HepG2 (cell line): ENCODE data around the gene LENG1. TPM values are rescaled to one million over a fixed set of nuclear protein-coding genes. Genes with fewer than 3 reads are reported as not detected.

ENCODE experiments used
- ARID4A ChIP-seq: sonication (generic); formaldehyde crosslinking; IDR thresholded peaks from 2 replicates; pipeline ENCODE4 v1.5.0; 2020; ENCODE audit warnings: mild to moderate bottlenecking, missing genetic modification reagents, borderline replicate concordance
- CCDC6 ChIP-seq: sonication (generic); formaldehyde crosslinking; IDR thresholded peaks from 2 replicates; pipeline ENCODE4 v1.8.1; 2022; ENCODE audit warnings: mild to moderate bottlenecking, missing genetic modification reagents, moderate library complexity
- HBP1 ChIP-seq: IDR thresholded peaks from 2 replicates; pipeline ENCODE4 v1.6.1; 2016; ENCODE audit warnings: low read depth, control low read depth
- HMGXB4 ChIP-seq, 2 experiments: sonication (generic) in 1 of 2; formaldehyde crosslinking in 1 of 2; IDR thresholded peaks; 2 replicates each; pipeline versions ENCODE4 v1.4.0 to v1.6.1; 2018 to 2020; ENCODE audit warnings: missing genetic modification reagents in 2 of 2, borderline replicate concordance in 1 of 2, low read depth in 1 of 2, mild to moderate bottlenecking in 1 of 2, missing biosample characterization in 1 of 2
- KDM4B ChIP-seq: sonication (generic); formaldehyde crosslinking; IDR thresholded peaks from 2 replicates; pipeline ENCODE4 v1.4.0; 2020; ENCODE audit warnings: missing genetic modification reagents
- MYC ChIP-seq: sonication (generic); formaldehyde crosslinking; IDR thresholded peaks from 2 replicates; pipeline ENCODE4 v1.9.0; 2021; ENCODE audit warnings: missing genetic modification reagents, borderline replicate concordance
- NFIB ChIP-seq: sonication (generic); formaldehyde crosslinking; IDR thresholded peaks from 2 replicates; pipeline ENCODE4 v1.9.0; 2021; ENCODE audit warnings: missing genetic modification reagents, mild to moderate bottlenecking, borderline replicate concordance
- POLR2AphosphoS5 ChIP-seq: IDR thresholded peaks from 2 replicates; pipeline ENCODE4 v1.6.1; 2012; ENCODE audit warnings: low read depth, low read length
- SNRNP70 ChIP-seq: fragments of 200-400 bp; formaldehyde crosslinking; IDR thresholded peaks from 2 replicates; pipeline ENCODE4 v1.6.1; 2017; ENCODE audit warnings: mild to moderate bottlenecking, low read depth, low read length, moderate library complexity
- SSRP1 ChIP-seq: IDR thresholded peaks from 2 replicates; pipeline ENCODE4 v1.6.1; 2016; ENCODE audit warnings: control low read depth
- TBX2 ChIP-seq: sonication (generic); formaldehyde crosslinking; IDR thresholded peaks from 2 replicates; pipeline ENCODE4 v1.5.0; 2020; ENCODE audit warnings: missing genetic modification reagents, mild to moderate bottlenecking, borderline replicate concordance
- TEAD2 ChIP-seq: sonication (generic); formaldehyde crosslinking; IDR thresholded peaks from 2 replicates; pipeline ENCODE4 v1.9.0; 2021; ENCODE audit warnings: missing genetic modification reagents
- TOPORS ChIP-seq: sonication (generic); formaldehyde crosslinking; IDR thresholded peaks from 2 replicates; pipeline ENCODE4 v1.8.0; 2023; ENCODE audit warnings: mild to moderate bottlenecking, missing genetic modification reagents
- ZBTB37 ChIP-seq: sonication (generic); formaldehyde crosslinking; IDR thresholded peaks from 2 replicates; pipeline ENCODE4 v1.4.0; 2020; ENCODE audit warnings: mild to moderate bottlenecking, missing genetic modification reagents
- ZFP41 ChIP-seq: sonication (generic); formaldehyde crosslinking; IDR thresholded peaks from 2 replicates; pipeline ENCODE4 v1.4.0; 2020; ENCODE audit warnings: mild to moderate bottlenecking, missing genetic modification reagents, borderline replicate concordance
- ZNF546 ChIP-seq: sonication (generic); formaldehyde crosslinking; conservative IDR thresholded peaks from 2 replicates; pipeline ENCODE4 v1.8.1; 2023; ENCODE audit warnings: mild to moderate bottlenecking, missing genetic modification reagents
- ZNF605 ChIP-seq: sonication (generic); formaldehyde crosslinking; IDR thresholded peaks from 2 replicates; pipeline ENCODE4 v1.8.0; 2022; ENCODE audit warnings: mild to moderate bottlenecking, missing genetic modification reagents
- ZNF672 ChIP-seq: sonication (generic); formaldehyde crosslinking; IDR thresholded peaks from 2 replicates; pipeline ENCODE4 v1.8.1; 2022; ENCODE audit warnings: missing genetic modification reagents
- polyA plus RNA-seq, 8 experiments: library from polyadenylated mRNA; depleted of rRNA in 3 of 8; stranded (reverse) in 7 of 8; unstranded in 1 of 8; fragments of >200 nt; fragmentation: Illumina TruSeq in 4 of 8; extraction: Trizol in 4 of 8; gene quantifications; 2 replicates each; pipeline versions ENCODE4 v1.2.1 to v1.2.3, GENCODE V29; 2011 to 2016; ENCODE audit warnings: low read depth in 4 of 8, missing spikeins in 1 of 8, mixed read lengths in 1 of 8; ENCODE audit not compliant: insufficient read depth in 1 of 8
- total RNA-seq, 5 experiments: library from RNA; depleted of rRNA; stranded (reverse); fragments of >200 nt; fragmentation: Illumina TruSeq; extraction: Trizol; gene quantifications; 2 replicates each; pipeline ENCODE4 v1.2.3, GENCODE V29; 2016; ENCODE audit warnings: low read depth in 1 of 5

The LENG1 gene
- total and polyA plus RNA-seq, 2 of the 13 experiments (the other 11 are each of a cell fraction or from before 2014, with no cell fraction given): 1.8 to 3.8 TPM

- TF ChIP-seq ARID4A: peak; percentile 39; the same call in 1 of the 2 replicates
- TF ChIP-seq SNRNP70: no peak
- TF ChIP-seq ZBTB37 (CRISPR knock-in tag): no peak
- no peak for TF ChIP-seq KDM4B
- no peak for TF ChIP-seq NFIB (CRISPR knock-in tag)
- TF ChIP-seq CCDC6 (CRISPR knock-in tag): no peak
- TF ChIP-seq ZNF672 (CRISPR knock-in tag): no peak
- TF ChIP-seq MYC (CRISPR knock-in tag): peak; percentile 47; the same call in 1 of the 2 replicates
- TF ChIP-seq TOPORS (CRISPR knock-in tag): peak; percentile 21; the same call in 1 of the 2 replicates
- no peak for TF ChIP-seq HBP1 (CRISPR knock-in tag)
- no peak for TF ChIP-seq HMGXB4 (CRISPR knock-in tag; IDR thresholded peaks at IDR 0.05; ENCODE audit: borderline replicate concordance in 1 of 2, low read depth in 1 of 2)
- TF ChIP-seq POLR2AphosphoS5: peak; percentile 43
- peak; percentile 47; the same call in 1 of the 2 replicates for TF ChIP-seq TBX2 (CRISPR knock-in tag)
- no peak for TF ChIP-seq ZNF605 (CRISPR knock-in tag)
- no peak for TF ChIP-seq ZNF546 (CRISPR knock-in tag)
- no peak for TF ChIP-seq TEAD2 (CRISPR knock-in tag)
- no peak for TF ChIP-seq ZFP41
- TF ChIP-seq SSRP1: peak; percentile 44; the same call in 1 of the 2 replicates
These were observed 48.7 kb upstream of the LENG1 start (continued) for GRCh38 chr19:54207983-54208783.
